GOT3 (cell line): ENCODE results near the gene TKFC.

Experiments
- DNase-seq: peaks from one replicate; lab custom pipeline; 2025; ENCODE audit warnings: mixed read lengths; lab: John Stamatoyannopoulos, UW

The TKFC gene

GRCh38 chr11:61315260-61315659 is 17.8 kb upstream of the TKFC start:
- DNase-seq, result no peak

GRCh38 chr11:61325649-61326414 is 7.2 kb upstream of the TKFC start:
- no peak for DNase-seq

GRCh38 chr11:61327669-61328071 is 5.4 kb upstream of the TKFC start:
- DNase-seq, result no peak

- no peak for DNase-seq
Observed at GRCh38 chr11:61328351-61328750, 4.7 kb upstream of the TKFC start.

GRCh38 chr11:61329871-61330270 is 3.2 kb upstream of the TKFC start:
- no peak for DNase-seq

GRCh38 chr11:61331651-61332050 is 1.4 kb upstream of the TKFC start:
- DNase-seq, result no peak

DNA sequence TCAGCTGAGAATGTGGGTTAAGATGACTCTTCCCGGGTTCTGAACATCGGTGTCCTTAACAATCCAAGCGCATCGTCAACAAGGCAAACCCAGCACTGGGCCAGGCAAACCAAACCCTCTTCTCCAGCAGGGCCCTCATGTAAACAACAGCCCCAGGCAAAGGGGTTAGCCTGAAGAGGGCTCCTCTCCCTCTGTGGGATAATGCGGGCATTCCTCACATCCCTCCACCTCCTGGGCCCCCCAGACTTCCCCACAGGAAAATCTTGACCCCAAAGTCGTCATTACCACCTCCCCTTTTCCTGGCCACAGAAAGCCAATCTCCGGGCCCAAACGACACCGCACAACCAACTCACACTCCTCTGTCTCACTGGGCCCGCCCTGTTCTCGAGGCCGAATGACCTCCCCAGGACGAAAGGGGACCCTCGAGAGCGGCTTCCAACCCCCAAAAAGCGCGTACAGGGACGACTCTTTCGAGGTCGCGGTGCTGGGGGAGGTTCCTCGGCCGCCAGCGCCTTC is 689 bp upstream of the TKFC start:
- DNase-seq, result no peak

DNA sequence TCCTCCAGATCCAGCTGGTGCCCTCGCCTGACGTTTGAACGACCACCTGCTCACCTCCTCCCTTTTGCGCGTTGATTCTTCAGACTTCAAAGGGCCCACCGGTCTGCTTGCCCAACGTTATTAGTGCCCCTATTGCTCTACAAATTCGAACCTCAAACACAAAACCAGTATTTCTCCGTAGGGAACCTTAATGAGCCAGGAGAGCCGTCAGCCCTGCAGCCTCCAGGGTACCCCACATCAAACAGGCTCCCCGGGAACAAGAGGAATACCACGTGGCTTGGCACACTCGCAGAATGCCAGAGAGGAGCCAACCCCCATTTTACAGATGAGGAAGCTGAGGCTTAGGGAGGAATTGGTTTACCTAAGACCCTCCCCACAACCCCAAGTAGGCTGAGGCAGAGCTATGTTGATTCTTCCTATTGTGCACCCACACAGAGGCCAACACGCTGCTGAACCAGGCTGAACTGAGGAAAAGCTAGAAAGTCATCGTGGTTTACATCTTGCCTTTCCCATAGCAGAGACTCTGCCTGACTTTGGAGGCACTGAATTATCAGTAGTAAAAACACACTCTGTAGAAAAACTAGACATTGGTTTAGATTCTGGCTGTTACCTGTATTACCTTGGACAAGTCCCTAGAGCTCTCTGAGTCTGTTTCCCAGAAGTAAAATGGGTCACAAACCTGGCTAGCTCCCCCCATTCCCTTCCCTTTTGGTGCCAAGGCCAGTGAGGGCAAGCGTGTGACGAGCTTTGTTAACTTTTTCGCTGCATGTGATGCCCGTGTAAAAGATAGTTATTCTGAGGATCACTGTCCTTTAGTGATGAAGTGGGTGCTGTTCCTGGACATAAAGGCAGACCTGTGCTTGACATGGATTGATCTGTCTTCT is 764 bp downstream of the TKFC start:
- DNase-seq, result no peak

DNA sequence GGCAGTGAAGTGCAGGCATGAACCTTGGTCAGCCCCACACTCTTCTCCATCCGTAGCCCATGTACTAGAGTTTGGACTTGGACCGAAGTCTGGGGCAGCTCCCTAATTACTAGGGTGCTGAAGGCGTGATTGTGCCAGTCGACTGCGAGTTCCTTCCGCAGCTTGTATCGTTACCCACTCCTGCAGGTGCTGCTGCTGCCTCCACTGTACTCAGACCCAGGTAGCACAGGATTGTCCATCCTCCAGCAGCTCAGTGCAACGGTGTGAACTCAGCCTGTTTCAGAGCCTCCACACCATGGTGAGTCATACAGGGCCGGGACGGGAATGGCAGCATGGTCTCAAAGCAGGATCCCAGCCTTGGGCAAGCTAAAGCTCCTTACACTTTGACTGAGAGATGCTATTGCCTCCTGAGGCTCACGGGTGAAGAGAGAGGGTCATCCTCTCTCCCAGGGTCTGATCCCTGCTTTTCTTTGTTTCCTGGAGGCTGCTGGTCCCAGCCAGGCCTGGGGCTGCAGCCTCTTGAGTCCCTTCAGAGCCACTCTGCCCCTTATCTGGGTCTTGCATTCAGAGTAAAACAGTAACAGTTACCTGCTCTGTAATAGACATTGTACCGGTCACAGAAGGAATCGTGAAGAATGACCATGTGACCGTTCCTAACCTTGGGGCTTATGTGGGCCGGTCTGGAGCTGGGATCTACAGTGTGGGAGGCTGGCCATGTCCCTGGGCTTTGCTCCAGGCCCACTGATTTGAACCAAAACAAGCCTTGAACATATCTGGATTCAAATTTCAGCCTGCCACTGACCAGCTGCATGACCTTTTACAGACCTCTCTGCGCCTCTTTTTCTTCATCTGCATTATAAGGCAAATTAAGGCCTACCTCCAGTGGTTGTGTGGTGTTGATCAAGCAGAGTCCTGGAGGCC is 1.7 kb downstream of the TKFC start:
- no peak for DNase-seq

DNA sequence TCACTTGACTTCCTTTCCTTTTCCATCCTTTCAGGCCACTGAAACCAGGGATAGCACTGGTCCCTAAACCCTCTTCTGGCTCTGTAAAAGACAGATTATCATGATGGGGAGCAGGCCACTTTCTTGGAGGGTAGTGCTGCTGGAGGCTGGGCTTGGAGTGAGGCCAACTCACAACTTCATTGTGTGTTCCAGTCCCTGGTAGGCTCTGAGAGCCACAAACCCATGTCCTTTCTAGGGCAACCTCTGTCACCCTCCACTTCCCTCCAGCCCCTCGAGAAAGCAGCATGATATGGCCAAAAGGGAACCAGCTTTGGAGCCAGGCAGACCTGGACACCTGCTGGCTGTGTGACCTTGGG is 2.3 kb downstream of the TKFC start:
- no peak for DNase-seq

GRCh38 chr11:61336171-61336935 is 3.3 kb downstream of the TKFC start:
- DNase-seq, result peak; percentile 25

DNA sequence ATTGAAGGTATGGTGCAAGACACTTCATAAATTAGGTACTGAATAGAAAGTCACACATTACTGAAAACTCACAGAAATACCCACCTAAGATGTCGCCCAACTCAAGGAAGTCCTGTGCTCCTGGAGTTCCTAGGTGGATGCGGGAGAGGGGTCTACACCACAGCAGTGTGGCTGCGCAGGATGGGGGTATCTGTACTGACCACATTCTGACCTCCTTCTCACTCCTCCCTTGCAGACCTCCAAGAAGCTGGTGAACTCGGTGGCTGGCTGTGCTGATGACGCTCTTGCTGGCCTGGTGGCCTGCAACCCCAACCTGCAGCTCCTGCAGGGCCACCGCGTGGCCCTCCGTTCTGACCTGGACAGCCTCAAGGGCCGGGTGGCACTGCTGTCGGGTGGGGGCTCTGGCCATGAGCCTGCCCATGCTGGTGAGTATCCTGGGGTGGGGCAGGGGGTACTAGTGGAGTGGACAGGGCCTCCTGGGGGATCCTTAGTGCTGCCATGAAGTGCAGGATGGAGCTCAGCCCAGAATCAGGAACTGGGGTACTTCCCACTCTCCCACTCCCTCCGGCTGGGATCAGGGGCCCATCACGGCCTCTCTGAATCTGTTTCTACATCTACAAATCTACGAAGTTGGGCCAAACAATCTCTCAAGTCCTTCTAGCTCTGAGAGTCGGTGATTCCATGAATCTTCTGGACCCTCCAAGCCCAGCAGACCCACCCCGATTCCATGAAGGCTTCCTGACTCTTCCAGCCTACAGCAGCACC is 4.9 kb downstream of the TKFC start:
- DNase-seq, result no peak

DNA sequence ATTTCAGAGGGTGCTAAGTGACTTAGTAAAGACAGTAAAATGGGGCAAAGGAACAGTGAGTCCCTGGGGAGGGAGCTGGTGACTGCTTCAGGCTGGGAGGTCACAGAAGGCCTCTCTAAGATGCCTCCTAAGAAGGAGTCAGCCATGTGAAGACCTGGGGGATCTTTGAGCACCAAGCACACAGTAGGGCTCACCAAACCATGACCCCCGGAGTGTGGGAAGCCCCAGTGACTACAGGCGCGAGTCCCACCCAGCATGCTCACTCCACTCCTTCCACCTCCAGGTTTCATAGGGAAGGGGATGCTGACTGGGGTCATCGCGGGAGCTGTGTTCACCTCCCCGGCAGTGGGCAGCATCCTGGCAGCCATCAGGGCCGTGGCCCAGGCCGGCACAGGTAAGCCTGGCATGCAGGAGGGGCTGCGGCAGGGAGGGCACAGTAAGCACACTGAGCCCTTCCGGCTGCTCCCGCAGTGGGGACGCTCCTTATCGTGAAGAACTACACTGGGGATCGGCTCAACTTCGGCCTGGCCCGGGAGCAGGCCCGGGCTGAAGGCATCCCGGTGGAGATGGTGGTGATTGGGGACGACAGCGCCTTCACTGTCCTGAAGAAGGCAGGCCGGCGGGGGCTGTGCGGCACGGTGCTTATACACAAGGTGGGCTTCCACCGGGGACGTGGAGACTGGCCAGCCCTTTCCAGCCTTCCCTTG is 5.9 kb downstream of the TKFC start:
- DNase-seq, result no peak

- no peak for DNase-seq
Observed at GRCh38 chr11:61339490-61339878, 6.5 kb downstream of the TKFC start.

DNA sequence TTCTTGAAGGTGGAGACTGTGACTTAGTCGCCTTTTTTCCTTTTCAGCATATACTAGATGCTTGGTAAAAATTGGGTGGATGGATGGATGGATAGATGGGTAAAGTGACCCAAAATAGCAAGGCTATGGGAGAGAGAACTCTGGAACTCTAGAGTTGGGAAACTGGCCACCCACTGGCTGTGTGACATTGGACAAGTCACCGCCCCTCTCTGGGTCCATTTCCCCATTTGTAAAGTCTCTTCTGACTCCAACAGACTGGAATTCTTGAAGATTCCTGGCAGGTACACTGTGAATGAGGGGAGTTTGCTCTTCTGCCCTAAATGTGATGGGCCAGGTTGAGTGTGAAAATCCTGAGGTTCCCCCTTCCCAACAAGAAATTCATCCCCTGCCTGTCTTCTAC is 8.0 kb downstream of the TKFC start:
- no peak for DNase-seq

- DNase-seq, result no peak
Observed at GRCh38 chr11:61341706-61342105, 8.7 kb downstream of the TKFC start.

- DNase-seq, result no peak
Observed at GRCh38 chr11:61342207-61342803, 9.3 kb downstream of the TKFC start.

GRCh38 chr11:61343792-61344745 is 11.0 kb downstream of the TKFC start:
- no peak for DNase-seq
